Subcutaneous abdominal adipose tissue (tissue), 5 donors: Measurements from ENCODE around the gene RWDD1.

ENCODE experiments used
- H3K27ac ChIP-seq: one replicate; pipeline ENCODE4 v1.7.0; 2013; ENCODE audit warnings: low read depth, mild to moderate bottlenecking, inconsistent platforms, low read length, moderate library complexity
- H3K27me3 ChIP-seq, 5 donors: one replicate each; pipeline ENCODE4 v1.7.0; 2013; ENCODE audit warnings: low read length in 5 of 5, inconsistent platforms in 1 of 5; ENCODE audit not compliant: control insufficient read depth in 5 of 5, insufficient read depth in 4 of 5
- H3K36me3 ChIP-seq, 5 donors: one replicate each; pipeline ENCODE4 v1.7.0; 2013; ENCODE audit warnings: low read length in 5 of 5; ENCODE audit not compliant: control insufficient read depth in 5 of 5, insufficient read depth in 5 of 5
- H3K4me1 ChIP-seq, 5 donors: one replicate each; pipeline ENCODE4 v1.7.0; 2013; ENCODE audit warnings: low read length in 5 of 5, mild to moderate bottlenecking in 3 of 5, moderate library complexity in 1 of 5; ENCODE audit not compliant: control insufficient read depth in 5 of 5, insufficient read depth in 5 of 5
- H3K4me3 ChIP-seq, 5 donors: one replicate each; pipeline ENCODE4 v1.7.0; 2013; ENCODE audit warnings: low read length in 5 of 5, low read depth in 1 of 5
- H3K9ac ChIP-seq, 5 donors: one replicate each; pipeline ENCODE4 v1.7.0; 2013; ENCODE audit warnings: low read length in 5 of 5, mild to moderate bottlenecking in 4 of 5, moderate library complexity in 3 of 5
- H3K9me3 ChIP-seq, 5 donors: one replicate each; pipeline ENCODE4 v1.7.0; 2013; ENCODE audit warnings: low read length in 5 of 5; ENCODE audit not compliant: control insufficient read depth in 5 of 5
- donor health status: healthy.
- donor health status: healthy.
- donor health status: healthy.
- donor health status: healthy.
- donor health status: healthy.

Gene RWDD1

DNA sequence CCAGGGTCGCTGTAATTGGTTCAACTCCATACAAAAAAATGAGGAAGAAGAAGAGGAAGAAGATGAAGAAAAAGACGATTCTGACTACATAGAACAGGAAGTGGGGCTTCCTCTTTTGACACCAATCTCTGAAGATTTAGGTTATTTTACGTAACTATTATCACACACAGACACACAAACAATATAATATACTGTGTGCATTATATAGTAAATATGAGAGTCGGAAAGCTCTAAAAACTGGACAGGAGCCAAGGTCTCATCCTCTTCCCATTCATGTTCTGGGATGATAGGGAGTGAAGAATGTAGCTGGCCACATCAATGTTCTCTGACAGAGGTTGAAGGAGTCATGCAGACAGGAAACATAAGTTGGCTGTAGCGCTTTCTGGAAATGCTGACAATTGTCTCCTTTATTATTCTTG, 58.3 kb downstream of the RWDD1 start:
- H3K36me3 ChIP-seq: peaks cover 5 to 13% (median 9%) of the 10 kb centered on the region in 5 donors
- H3K9me3 ChIP-seq: no peaks in the 10 kb centered on the region
- no peak overlapping the region for H3K9ac ChIP-seq
- H3K4me3 ChIP-seq: no peak overlapping the region
- H3K4me1 ChIP-seq: peaks cover 0 to 8% (median 0%) of the 10 kb centered on the region in 5 donors
- H3K27ac ChIP-seq: no peak overlapping the region
- no peaks in the 10 kb centered on the region for H3K27me3 ChIP-seq

DNA sequence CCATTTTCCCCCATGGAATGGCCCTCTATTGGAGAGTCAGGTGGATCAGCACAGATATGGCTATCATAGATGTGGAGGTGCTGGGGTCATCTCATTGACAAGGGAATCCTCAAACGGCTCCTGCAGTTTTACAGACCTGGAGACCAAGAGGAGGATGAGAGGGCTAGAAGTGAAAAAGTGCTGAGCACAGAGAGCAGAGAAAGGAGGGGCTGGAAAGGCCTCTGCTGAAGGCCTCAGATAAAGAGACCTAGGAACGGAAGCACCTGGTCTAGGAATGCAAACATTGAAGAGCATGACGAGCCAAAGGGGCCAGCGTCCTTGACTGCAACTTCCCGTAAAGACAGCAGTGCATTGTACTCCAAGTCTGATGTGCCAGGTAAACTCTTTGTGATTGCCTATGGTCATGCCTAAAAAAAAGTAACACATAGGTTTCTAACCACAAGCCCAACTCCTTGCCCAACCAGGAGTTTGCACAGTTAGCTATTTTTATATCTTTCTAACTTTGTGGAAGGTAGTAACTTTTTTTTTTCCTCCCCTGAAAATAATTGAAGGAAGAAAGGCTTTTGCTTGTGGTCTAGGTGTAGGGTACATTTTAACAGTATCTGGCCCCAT, 60.2 kb downstream of the RWDD1 start:
- no peaks in the 10 kb centered on the region for H3K27me3 ChIP-seq
- H3K27ac ChIP-seq: no peak overlapping the region
- peaks cover 5 to 20% (median 13%) of the 10 kb centered on the region in 5 donors for H3K36me3 ChIP-seq
- H3K9me3 ChIP-seq: no peaks in the 10 kb centered on the region
- H3K9ac ChIP-seq: no peak overlapping the region
- H3K4me1 ChIP-seq: peaks cover 0 to 8% (median 0%) of the 10 kb centered on the region in 5 donors
- no peak overlapping the region for H3K4me3 ChIP-seq

DNA sequence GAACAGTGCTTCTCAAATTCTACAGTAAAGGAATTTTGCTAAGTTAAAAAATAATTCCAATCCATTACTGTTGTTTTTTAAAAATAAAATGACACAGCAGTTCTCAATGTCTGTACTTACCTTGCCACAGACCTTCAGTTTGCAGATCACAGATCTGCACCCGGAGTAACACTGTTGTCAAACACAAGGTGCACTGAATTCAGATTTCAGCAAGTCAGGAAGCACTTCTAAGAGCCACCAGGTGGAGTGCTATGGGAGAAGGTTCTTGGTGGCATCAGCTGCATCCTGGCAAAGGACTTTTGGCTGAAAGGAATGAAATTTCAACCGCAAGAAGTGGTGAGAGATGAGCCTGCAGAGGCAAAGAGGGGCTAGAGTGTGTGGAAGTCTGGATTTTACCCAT, 62.4 kb downstream of the RWDD1 start:
- H3K27ac ChIP-seq: no peak overlapping the region
- H3K27me3 ChIP-seq: no peaks in the 10 kb centered on the region

More for the DNA sequence above, 62.4 kb downstream of the RWDD1 start:
- no peaks in the 10 kb centered on the region for H3K9me3 ChIP-seq
- no peak overlapping the region for H3K4me3 ChIP-seq
- H3K4me1 ChIP-seq: peaks cover 0 to 8% (median 0%) of the 10 kb centered on the region in 5 donors
- H3K9ac ChIP-seq: no peak overlapping the region
- peaks cover 5 to 20% (median 13%) of the 10 kb centered on the region in 5 donors for H3K36me3 ChIP-seq
